Activated CD4-positive, CD25-positive, alpha-beta regulatory T cell treated with anti-CD3 and anti-CD28 coated beads, Interleukin-2, amount 50 U/mL, for 24 hours (primary cell): ENCODE measurements around the gene PPIL1.
"Not testable (repeated sequence)": the region's sequence is repeated elsewhere in the genome, so short reads cannot be mapped to it uniquely, and the experiment has no call there.

ENCODE experiments used
- ATAC-seq, 2 donors: fragments of 150-1000 bp; cut with Tn5 transposase; one replicate each; pipeline ENCODE4 v1.10.0; 2021; ENCODE audit warnings: mild to moderate bottlenecking in 1 of 2, moderate library complexity in 1 of 2

PPIL1 gene

GRCh38 chr6:36814249-36814648 lies 60.4 kb downstream of the PPIL1 start:
- no peak for ATAC-seq

- no peak for ATAC-seq
These were observed 61.1 kb downstream of the PPIL1 start for GRCh38 chr6:36813526-36813925.

GRCh38 chr6:36813047-36813446 lies 61.6 kb downstream of the PPIL1 start:
- not testable (repeated sequence) for ATAC-seq

GRCh38 chr6:36809941-36810803 lies 64.4 kb downstream of the PPIL1 start:
- ATAC-seq, result no peak

GRCh38 chr6:36809156-36809555 lies 65.4 kb downstream of the PPIL1 start:
- ATAC-seq, result no peak

GRCh38 chr6:36808634-36809033 lies 66.0 kb downstream of the PPIL1 start:
- ATAC-seq, result no peak

GRCh38 chr6:36807750-36808149 lies 66.9 kb downstream of the PPIL1 start:
- no peak for ATAC-seq

- ATAC-seq, result no peak
These were observed 67.5 kb downstream of the PPIL1 start for GRCh38 chr6:36807143-36807542.

GRCh38 chr6:36805917-36806316 lies 68.7 kb downstream of the PPIL1 start:
- ATAC-seq, result no peak

GRCh38 chr6:36805096-36805797 lies 69.4 kb downstream of the PPIL1 start:
- no peak for ATAC-seq
